ENCODE results near the gene TRIM29. TPM values are rescaled to one million over a fixed set of nuclear protein-coding genes. Genes with fewer than 3 reads are reported as not detected.

TRIM29 gene
- total and polyA plus RNA-seq, 2 of the 13 experiments (the other 11 are each of a cell fraction or from before 2014, with no cell fraction given): 0.86 TPM

DNA sequence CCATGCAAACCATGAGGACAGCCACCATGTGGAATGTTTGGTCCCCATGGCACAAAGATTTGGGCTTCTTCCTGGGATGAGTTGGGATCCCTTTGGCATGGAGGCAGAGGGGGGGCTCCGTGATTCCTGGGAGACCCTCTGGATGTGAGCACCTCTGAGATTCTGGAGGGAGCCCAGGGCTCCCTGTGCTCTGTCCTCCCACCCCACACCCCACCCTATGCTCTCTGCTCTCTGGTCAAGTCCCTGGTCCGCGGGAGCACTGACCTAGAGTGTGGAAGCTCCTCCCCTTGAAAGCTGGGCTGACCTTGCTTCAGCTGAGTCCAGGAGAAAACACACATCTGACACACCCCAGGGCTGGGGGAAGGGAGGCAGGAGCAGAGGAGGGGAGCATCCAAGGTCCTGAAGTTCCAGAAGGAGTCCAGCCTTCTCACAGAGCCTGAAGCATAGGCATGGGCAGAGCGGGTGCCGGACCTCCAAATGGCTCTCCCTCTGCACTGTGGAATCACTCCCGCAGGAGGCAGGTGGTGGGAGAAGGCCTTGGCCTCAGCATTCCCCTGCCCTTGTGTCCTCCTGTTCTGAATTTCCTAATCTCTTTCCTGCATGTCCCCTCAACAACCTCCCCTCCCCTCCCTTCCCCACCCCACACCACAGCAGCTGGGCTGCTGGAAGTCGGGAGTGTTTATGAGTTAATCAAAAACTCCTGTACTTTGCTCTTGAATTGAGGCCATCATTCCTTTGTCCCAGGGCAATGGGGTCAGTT is 47.2 kb upstream of the TRIM29 start (continued):
- TF ChIP-seq, protein P1, sequence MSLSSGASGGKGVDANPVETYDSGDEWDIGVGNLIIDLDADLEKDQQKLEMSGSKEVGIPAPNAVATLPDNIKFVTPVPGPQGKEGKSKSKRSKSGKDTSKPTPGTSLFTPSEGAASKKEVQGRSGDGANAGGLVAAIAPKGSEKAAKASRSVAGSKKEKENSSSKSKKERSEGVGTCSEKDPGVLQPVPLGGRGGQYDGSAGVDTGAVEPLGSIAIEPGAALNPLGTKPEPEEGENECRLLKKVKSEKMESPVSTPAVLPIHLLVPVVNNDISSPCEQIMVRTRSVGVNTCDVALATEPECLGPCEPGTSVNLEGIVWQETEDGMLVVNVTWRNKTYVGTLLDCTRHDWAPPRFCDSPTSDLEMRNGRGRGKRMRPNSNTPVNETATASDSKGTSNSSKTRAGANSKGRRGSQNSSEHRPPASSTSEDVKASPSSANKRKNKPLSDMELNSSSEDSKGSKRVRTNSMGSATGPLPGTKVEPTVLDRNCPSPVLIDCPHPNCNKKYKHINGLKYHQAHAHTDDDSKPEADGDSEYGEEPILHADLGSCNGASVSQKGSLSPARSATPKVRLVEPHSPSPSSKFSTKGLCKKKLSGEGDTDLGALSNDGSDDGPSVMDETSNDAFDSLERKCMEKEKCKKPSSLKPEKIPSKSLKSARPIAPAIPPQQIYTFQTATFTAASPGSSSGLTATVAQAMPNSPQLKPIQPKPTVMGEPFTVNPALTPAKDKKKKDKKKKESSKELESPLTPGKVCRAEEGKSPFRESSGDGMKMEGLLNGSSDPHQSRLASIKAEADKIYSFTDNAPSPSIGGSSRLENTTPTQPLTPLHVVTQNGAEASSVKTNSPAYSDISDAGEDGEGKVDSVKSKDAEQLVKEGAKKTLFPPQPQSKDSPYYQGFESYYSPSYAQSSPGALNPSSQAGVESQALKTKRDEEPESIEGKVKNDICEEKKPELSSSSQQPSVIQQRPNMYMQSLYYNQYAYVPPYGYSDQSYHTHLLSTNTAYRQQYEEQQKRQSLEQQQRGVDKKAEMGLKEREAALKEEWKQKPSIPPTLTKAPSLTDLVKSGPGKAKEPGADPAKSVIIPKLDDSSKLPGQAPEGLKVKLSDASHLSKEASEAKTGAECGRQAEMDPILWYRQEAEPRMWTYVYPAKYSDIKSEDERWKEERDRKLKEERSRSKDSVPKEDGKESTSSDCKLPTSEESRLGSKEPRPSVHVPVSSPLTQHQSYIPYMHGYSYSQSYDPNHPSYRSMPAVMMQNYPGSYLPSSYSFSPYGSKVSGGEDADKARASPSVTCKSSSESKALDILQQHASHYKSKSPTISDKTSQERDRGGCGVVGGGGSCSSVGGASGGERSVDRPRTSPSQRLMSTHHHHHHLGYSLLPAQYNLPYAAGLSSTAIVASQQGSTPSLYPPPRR (CRISPR knock-in tag; IDR thresholded peaks at IDR 0.05; ENCODE audit: borderline replicate concordance): peak; percentile 84
- TF ChIP-seq GMEB2 (CRISPR knock-in tag; IDR thresholded peaks at IDR 0.05; ENCODE audit: low read depth) (no peak), ZNF274 (CRISPR knock-in tag; IDR thresholded peaks at IDR 0.05) (no peak), FOXO4 (CRISPR knock-in tag; conservative IDR thresholded peaks at IDR 0.05) (no peak), KAT2B (IDR thresholded peaks at IDR 0.05; ENCODE audit: borderline replicate concordance, low read depth, low read length) (no peak), DPF2 (CRISPR knock-in tag; IDR thresholded peaks at IDR 0.05; ENCODE audit: borderline replicate concordance, low read depth) (peak; percentile 70; the same call in 1 of the 2 replicates), TBX3 (IDR thresholded peaks at IDR 0.05; ENCODE audit: borderline replicate concordance) (no peak), ZBTB37 (CRISPR knock-in tag; IDR thresholded peaks at IDR 0.05) (no peak), ZNF773 (CRISPR knock-in tag; IDR thresholded peaks at IDR 0.05; ENCODE audit: borderline replicate concordance) (no peak), ZMAT3 (CRISPR knock-in tag; conservative IDR thresholded peaks at IDR 0.05) (no peak), SIN3A (IDR thresholded peaks at IDR 0.05; ENCODE audit: borderline replicate concordance, low read depth, low read length) (peak; percentile 50; the same call in 1 of the 2 replicates), ZBTB1 (CRISPR knock-in tag; IDR thresholded peaks at IDR 0.05; ENCODE audit: borderline replicate concordance) (no peak), ZNF264 (CRISPR knock-in tag; IDR thresholded peaks at IDR 0.05) (peak; percentile 54; the same call in 1 of the 2 replicates), NAIF1 (CRISPR knock-in tag; IDR thresholded peaks at IDR 0.05; ENCODE audit: borderline replicate concordance) (no peak), FOSL1 (CRISPR knock-in tag; IDR thresholded peaks at IDR 0.05; ENCODE audit: borderline replicate concordance) (no peak)
- TF ChIP-seq, protein P2, sequence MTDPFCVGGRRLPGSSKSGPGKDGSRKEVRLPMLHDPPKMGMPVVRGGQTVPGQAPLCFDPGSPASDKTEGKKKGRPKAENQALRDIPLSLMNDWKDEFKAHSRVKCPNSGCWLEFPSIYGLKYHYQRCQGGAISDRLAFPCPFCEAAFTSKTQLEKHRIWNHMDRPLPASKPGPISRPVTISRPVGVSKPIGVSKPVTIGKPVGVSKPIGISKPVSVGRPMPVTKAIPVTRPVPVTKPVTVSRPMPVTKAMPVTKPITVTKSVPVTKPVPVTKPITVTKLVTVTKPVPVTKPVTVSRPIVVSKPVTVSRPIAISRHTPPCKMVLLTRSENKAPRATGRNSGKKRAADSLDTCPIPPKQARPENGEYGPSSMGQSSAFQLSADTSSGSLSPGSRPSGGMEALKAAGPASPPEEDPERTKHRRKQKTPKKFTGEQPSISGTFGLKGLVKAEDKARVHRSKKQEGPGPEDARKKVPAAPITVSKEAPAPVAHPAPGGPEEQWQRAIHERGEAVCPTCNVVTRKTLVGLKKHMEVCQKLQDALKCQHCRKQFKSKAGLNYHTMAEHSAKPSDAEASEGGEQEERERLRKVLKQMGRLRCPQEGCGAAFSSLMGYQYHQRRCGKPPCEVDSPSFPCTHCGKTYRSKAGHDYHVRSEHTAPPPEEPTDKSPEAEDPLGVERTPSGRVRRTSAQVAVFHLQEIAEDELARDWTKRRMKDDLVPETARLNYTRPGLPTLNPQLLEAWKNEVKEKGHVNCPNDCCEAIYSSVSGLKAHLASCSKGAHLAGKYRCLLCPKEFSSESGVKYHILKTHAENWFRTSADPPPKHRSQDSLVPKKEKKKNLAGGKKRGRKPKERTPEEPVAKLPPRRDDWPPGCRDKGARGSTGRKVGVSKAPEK (CRISPR knock-in tag; IDR thresholded peaks at IDR 0.05; ENCODE audit: borderline replicate concordance): no peak

Data from HepG2 (cell line).